Skeletal muscle tissue (tissue), 2 donors: ENCODE measurements around the gene TFB2M. TPM values are rescaled to one million over a fixed set of nuclear protein-coding genes. Genes with fewer than 3 reads are reported as not detected.

Source experiments
- small RNA-seq: library from RNA; depleted of rRNA; stranded (forward); fragments of <200 nt; gene quantifications from one replicate; pipeline ENCODE3, GENCODE V24; 2014
- total RNA-seq: library from RNA; depleted of rRNA; stranded (reverse); fragments of >200 nt; gene quantifications from one replicate; pipeline ENCODE4 v1.2.3, GENCODE V29; 2014

The TFB2M gene
- total RNA-seq, 1 donor from 2014 or later, result 21.4 TPM

Small RNAs within 50 kb of the gene (small RNA-seq; reads per million reads assigned to genes)
- gene AL356583.2, result not detected

Other genes starting within 250 kb of the TFB2M start
- gene SMYD3, start 59.0 kb downstream of the TFB2M start, total RNA-seq, result 23.5 TPM
- gene CNST, start 195 bp upstream of the TFB2M start, total RNA-seq, result 15.1 TPM
- gene SCCPDH, start 158.1 kb upstream of the TFB2M start, total RNA-seq, result 50.6 TPM